Adrenal gland (tissue), 5 donors: Measurements from ENCODE around the gene CDKN2D.

Experiments
- CTCF ChIP-seq, 6 experiments: fragments of 450-650 bp in 4 of 6; fragments of 200-600 bp in 2 of 6; sonication (generic) in 1 of 6; IDR thresholded peaks; 1 replicate in 5 of 6; 2 replicates in 1 of 6; pipeline versions ENCODE4 v1.5.1 to v1.8.0; 2016 to 2021; ENCODE audit warnings: antibody characterized with exemption in 6 of 6, mild to moderate bottlenecking in 2 of 6, moderate library complexity in 1 of 6
- POLR2A ChIP-seq, 2 donors: fragments of 450-650 bp; IDR thresholded peaks; one replicate each; pipeline ENCODE4 v1.6.1; 2017; ENCODE audit warnings: antibody characterized with exemption in 2 of 2, mild to moderate bottlenecking in 2 of 2, moderate library complexity in 1 of 2
- donor health status: DM: no; HTN: no; CAD: no.

GRCh38 chr19:10593820-10594637 is 25.2 kb upstream of the CDKN2D start:
- TF ChIP-seq CTCF (IDR thresholded peaks at IDR 0.05) (no peak), POLR2A (IDR thresholded peaks at IDR 0.05) (no peak)
